Transverse colon (tissue), 4 donors: Measurements from ENCODE around the gene RBM17.

Source experiments
- CTCF ChIP-seq, 5 experiments: fragments of 200-600 bp in 3 of 5; fragments of 450-650 bp in 2 of 5; sonication (generic) in 3 of 5; IDR thresholded peaks; 1 replicate in 2 of 5; 2 replicates in 3 of 5; pipeline ENCODE4 v1.5.1; 2016 to 2017; ENCODE audit warnings: antibody characterized with exemption in 5 of 5, inconsistent platforms in 3 of 5, mild to moderate bottlenecking in 2 of 5, moderate library complexity in 1 of 5
- EP300 ChIP-seq: sonication (generic); formaldehyde crosslinking; IDR thresholded peaks from one replicate; pipeline ENCODE4 v1.6.1; 2017; ENCODE audit warnings: antibody characterized with exemption, low read depth
- POLR2A ChIP-seq: fragments of 450-650 bp; IDR thresholded peaks from one replicate; pipeline ENCODE4 v1.6.1; 2016; ENCODE audit warnings: antibody characterized with exemption, mild to moderate bottlenecking, moderate library complexity
- POLR2AphosphoS5 ChIP-seq, 3 donors: sonication (generic); formaldehyde crosslinking; IDR thresholded peaks; one replicate each; pipeline ENCODE4 v1.6.1; 2016; ENCODE audit warnings: antibody characterized with exemption in 3 of 3

GRCh38 chr10:6045878-6046772, 42.7 kb upstream of the RBM17 start:
- no peak for TF ChIP-seq CTCF (IDR thresholded peaks at IDR 0.05)
- no peak for TF ChIP-seq POLR2A
- TF ChIP-seq POLR2AphosphoS5 (IDR thresholded peaks at IDR 0.05): no peak
- no peak for TF ChIP-seq EP300
